VCaP (cell line): ENCODE data around the gene RABL6.

Source experiments
- H3K27ac ChIP-seq: fragments of 450-650 bp; 2 replicates; pipeline ENCODE4 v1.5.1; 2017
- TF ChIP-seq, protein P1 (sequence below): fragments of 450-650 bp; conservative IDR thresholded peaks from 2 replicates; pipeline ENCODE4 v1.5.1; 2017; ENCODE audit warnings: mild to moderate bottlenecking, moderate library complexity

RABL6 gene

DNA sequence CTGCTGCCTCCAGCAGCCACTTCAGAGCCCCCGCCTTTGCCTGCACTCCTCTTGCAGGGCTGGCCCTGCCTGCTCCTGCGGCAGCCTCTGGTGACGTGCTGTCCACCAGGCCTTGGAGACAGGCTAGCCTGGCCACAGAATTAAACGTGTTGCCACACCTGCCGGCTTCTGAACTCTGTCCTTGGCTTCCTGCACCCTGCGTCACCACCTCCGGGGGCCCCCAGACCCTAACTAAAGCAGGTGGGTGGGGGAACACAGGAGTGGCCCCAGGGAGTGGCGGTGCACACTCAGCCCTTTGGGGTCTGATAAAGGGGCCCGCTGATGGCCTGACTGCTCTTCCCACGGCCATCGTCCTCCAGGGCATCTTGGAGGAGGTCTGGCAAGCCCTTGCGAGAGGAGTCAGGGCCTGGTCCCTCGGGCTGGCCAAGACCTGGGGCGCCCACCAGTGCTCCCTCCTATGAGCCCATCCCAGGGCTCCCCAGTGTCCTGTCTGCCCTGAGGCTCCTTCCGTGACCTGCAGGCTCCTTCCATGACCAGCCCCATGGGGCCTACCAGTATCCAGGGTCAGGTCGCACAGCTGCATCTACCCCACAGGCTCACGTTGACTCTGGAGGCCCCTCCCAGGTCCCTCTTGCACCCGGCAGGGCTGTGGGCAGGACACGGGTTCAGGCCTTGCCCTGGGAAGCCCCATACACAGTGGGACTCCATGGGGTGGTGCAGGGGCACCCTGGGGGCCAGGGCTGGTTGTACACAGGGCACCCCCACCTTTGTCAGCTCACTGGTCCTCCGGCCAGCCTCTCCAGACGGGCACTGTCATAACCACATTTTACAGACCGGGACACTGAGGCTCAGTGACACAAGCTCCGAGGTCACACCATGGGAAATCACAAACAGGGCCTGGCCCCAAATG is 43.4 kb downstream of the RABL6 start:
- TF ChIP-seq, protein P1, sequence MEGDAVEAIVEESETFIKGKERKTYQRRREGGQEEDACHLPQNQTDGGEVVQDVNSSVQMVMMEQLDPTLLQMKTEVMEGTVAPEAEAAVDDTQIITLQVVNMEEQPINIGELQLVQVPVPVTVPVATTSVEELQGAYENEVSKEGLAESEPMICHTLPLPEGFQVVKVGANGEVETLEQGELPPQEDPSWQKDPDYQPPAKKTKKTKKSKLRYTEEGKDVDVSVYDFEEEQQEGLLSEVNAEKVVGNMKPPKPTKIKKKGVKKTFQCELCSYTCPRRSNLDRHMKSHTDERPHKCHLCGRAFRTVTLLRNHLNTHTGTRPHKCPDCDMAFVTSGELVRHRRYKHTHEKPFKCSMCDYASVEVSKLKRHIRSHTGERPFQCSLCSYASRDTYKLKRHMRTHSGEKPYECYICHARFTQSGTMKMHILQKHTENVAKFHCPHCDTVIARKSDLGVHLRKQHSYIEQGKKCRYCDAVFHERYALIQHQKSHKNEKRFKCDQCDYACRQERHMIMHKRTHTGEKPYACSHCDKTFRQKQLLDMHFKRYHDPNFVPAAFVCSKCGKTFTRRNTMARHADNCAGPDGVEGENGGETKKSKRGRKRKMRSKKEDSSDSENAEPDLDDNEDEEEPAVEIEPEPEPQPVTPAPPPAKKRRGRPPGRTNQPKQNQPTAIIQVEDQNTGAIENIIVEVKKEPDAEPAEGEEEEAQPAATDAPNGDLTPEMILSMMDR: no peak
- peak overlapping the region; percentile 99; the same call in 1 of the 2 replicates for H3K27ac ChIP-seq

DNA sequence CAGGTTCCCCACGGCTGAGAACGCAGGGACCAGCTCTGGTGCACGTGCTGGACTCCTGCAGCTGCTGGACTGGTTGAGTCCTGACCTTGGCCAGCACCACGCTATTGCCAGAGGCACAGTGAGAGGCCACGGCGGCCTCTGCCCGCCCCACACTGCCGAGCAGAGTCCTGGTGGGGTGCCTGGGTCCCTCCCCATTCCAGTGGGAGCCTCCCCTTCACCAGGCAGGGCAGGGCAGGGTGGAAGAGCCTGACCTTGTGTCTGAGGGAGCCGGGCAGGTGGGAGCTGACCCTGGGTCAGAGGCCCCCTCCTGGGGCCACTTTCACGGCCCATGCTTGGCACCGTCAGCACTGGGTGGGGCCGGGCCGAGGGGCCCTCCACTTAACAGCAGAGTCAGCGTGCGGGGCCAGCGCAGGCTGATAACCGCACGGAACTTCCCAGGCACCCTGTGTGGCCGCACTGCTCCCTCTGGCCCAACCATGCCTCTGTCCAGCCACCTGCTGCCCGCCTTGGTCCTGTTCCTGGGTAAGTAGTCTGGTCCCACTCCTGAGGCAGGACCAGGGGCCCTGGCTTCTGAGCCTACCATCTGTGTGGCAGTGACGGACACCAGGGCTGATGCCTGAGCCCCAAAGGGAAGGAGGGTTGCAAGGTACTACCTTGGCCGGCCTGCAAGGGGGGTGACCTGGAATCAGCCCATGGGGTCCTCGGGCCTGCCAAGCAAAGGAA is 44.4 kb downstream of the RABL6 start, which contains the start of gene MAMDC4:
MAMDC4 (plus strand) TSS at position 406 of the 723 bp plus-strand sequence; CDS start at position 477, 71 bp downstream.
- H3K27ac ChIP-seq: no peak within 1 kb of the TSS
- TF ChIP-seq, protein P1: no peak

DNA sequence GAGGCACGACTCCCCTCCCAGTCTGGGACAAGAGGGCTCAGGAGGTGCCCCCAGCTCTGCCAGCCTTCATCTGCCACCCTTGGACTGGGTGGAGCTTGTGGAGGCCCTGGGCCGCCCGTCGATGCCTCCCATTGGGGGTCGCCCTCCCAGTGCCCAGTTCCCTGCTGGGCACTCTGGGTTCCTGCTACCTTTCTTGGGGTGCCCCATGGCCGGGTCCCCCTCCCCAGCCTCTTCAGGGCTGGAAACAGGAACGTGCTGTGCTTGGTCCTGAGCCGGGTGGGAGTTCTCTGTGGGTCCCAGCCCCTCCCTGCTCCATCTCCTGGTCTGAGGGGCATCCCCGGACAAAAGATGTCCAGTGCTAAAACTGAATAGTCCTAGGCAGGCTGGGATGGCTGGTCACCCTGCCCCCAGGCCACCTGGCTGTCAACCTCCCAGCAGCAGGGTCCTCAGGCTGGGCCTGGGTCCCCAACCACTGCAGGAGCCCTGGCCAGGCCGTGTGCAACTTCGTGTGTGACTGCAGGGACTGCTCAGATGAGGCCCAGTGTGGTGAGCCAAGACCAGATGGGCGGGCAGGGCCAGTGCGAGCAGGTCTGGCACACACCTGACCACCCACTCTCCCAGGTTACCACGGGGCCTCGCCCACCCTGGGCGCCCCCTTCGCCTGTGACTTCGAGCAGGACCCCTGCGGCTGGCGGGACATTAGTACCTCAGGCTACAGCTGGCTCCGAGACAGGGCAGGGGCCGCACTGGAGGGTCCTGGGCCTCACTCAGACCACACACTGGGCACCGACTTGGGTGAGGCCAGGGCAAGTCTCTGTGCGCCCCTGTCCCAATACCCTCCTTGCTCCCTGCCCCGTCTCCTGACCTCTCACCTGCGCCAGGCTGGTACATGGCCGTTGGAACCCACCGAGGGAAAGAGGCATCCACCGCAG is 45.2 kb downstream of the RABL6 start:
- H3K27ac ChIP-seq: no peak overlapping the region
- TF ChIP-seq, protein P1: no peak

DNA sequence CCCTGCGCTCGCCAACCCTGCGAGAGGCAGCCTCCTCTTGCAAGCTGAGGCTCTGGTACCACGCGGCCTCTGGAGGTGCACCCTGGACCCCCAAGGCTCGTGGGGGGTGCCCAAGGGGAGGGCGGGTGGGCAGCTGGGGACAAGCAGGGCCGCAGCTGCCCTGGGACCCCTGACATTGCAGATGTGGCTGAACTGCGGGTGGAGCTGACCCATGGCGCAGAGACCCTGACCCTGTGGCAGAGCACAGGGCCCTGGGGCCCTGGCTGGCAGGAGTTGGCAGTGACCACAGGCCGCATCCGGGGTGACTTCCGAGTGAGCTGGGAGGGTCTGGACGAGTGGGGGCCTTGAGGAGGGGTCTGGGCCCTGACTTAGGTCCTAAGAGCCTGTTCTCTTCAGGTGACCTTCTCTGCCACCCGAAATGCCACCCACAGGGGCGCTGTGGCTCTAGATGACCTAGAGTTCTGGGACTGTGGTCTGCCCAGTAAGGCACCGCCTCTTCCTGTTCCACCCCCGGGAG is 45.9 kb downstream of the RABL6 start:
- H3K27ac ChIP-seq: no peak overlapping the region
- TF ChIP-seq, protein P1: no peak

DNA sequence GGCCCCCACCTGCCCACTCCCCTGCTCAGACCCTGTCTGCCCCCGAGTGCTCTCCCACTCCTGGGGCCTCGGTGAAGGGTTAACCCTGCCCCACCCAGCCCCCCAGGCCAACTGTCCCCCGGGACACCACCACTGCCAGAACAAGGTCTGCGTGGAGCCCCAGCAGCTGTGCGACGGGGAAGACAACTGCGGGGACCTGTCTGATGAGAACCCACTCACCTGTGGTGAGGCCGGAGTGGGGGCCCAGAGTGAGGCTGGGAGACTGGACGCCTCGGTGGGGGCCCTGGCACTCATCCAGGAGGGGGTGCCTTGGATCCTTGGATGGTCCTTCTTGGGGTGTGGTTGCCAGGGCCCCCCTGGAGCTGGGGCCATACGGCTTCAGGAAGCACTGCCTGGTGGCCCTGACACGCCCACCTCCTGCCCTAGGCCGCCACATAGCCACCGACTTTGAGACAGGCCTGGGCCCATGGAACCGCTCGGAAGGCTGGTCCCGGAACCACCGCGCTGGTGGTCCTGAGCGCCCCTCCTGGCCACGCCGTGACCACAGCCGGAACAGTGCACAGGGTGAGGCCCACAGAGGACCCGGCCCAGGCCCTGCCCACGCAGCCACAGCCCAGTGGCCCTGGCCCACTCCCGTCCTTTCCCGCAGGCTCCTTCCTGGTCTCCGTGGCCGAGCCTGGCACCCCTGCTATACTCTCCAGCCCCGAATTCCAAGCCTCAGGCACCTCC is 46.5 kb downstream of the RABL6 start:
- H3K27ac ChIP-seq: no peak overlapping the region
- TF ChIP-seq, protein P1: no peak

DNA sequence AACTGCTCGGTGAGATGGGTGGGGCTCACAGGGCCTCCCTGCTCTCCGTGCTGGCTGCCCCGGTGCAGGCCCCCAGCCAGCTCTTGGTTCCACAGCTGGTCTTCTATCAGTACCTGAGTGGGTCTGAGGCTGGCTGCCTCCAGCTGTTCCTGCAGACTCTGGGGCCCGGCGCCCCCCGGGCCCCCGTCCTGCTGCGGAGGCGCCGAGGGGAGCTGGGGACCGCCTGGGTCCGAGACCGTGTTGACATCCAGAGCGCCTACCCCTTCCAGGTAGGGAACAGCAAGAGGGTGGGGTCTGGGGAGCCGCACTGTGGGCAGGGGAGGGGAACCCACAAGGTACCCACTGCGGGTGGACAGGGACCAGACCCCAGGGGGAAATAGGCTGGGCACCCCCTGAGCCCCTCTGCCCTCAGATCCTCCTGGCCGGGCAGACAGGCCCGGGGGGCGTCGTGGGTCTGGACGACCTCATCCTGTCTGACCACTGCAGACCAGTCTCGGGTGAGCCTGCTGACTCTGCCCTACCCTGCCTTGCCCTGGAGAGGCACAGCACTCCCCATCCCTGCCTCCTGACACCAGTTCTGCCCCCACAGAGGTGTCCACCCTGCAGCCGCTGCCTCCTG is 47.2 kb downstream of the RABL6 start:
- TF ChIP-seq, protein P1: no peak
- H3K27ac ChIP-seq: no peak overlapping the region
